C4-2B (cell line): ENCODE results near the gene SPATS2L.

Experiments
- H3K27ac ChIP-seq: fragments of 450-650 bp; 2 replicates; pipeline ENCODE4 v1.5.1; 2017
- CTCF ChIP-seq: fragments of 450-650 bp; conservative IDR thresholded peaks from 2 replicates; pipeline ENCODE4 v1.5.1; 2017; ENCODE audit warnings: mild to moderate bottlenecking
- ZFX ChIP-seq: fragments of 450-650 bp; IDR thresholded peaks from 2 replicates; pipeline ENCODE4 v1.6.1; 2017

SPATS2L gene

GRCh38 chr2:200523158-200523557 lies 216.7 kb downstream of the SPATS2L start:
- H3K27ac ChIP-seq = no peak overlapping the region

GRCh38 chr2:200523604-200524003 lies 217.1 kb downstream of the SPATS2L start:
- TF ChIP-seq CTCF (no peak), ZFX (no peak)
- no peak overlapping the region for H3K27ac ChIP-seq

More at GRCh38 chr2:200523158-200523557, 216.7 kb downstream of the SPATS2L start:
- TF ChIP-seq ZFX (no peak), CTCF (no peak)

GRCh38 chr2:200525066-200525465 lies 218.6 kb downstream of the SPATS2L start:
- TF ChIP-seq CTCF = no peak
- TF ChIP-seq ZFX = no peak
- no peak overlapping the region for H3K27ac ChIP-seq

- no peak for TF ChIP-seq ZFX
- no peak for TF ChIP-seq CTCF
- H3K27ac ChIP-seq = peak overlapping the region; percentile 86
Observed at GRCh38 chr2:200525551-200525881, 219.0 kb downstream of the SPATS2L start.

- peak within 1 kb of the TSS; percentile 86 for H3K27ac ChIP-seq
Observed at GRCh38 chr2:200525882-200526651, 219.6 kb downstream of the SPATS2L start, which contains the start of gene SGO2. Gene SGO2, plus strand, starts transcription at chr2:200526207. Its CDS starts 6,769 bp downstream, at chr2:200532976.

GRCh38 chr2:200528228-200528627 lies 221.7 kb downstream of the SPATS2L start:
- TF ChIP-seq CTCF = no peak
- no peak for TF ChIP-seq ZFX
- no peak overlapping the region for H3K27ac ChIP-seq

More at GRCh38 chr2:200525882-200526651, 219.6 kb downstream of the SPATS2L start, which contains the start of gene SGO2:
- TF ChIP-seq ZFX (no peak), CTCF (no peak)
